Activated naive CD4-positive, alpha-beta T cell treated with anti-CD3 and anti-CD28 coated beads, Interleukin-2, amount 50 U/mL, for 72 hours (primary cell): ENCODE results near the gene FRYL. TPM values are rescaled to one million over a fixed set of nuclear protein-coding genes. Genes with fewer than 3 reads are reported as not detected.
"Not testable (repeated sequence)": the region's sequence is repeated elsewhere in the genome, so short reads cannot be mapped to it uniquely, and the experiment has no call there.

Experiments used
- ATAC-seq, 2 donors: fragments of 150-1000 bp; cut with Tn5 transposase; 2 replicates each; pipeline ENCODE4 v1.10.0; 2021; ENCODE audit warnings: mild to moderate bottlenecking in 2 of 2, moderate library complexity in 2 of 2
- DNase-seq, 2 donors: peaks; one replicate each; pipeline ENCODE4 v3.0.0; 2021 to 2022; ENCODE audit warnings: low spot score in 2 of 2
- H3K27ac Mint-ChIP-seq, 2 donors: one replicate each; pipeline ENCODE4 v1.8.0; 2022; ENCODE audit warnings: mild to moderate bottlenecking in 2 of 2, mixed read lengths in 2 of 2
- H3K36me3 Mint-ChIP-seq, 2 donors: one replicate each; pipeline ENCODE4 v1.8.0; 2022; ENCODE audit warnings: mixed read lengths in 2 of 2
- H3K9me3 Mint-ChIP-seq, 2 donors: one replicate each; pipeline ENCODE4 v1.8.0; 2022; ENCODE audit warnings: mixed read lengths in 2 of 2
- total RNA-seq, 2 donors: library from RNA; stranded (reverse); gene quantifications; one replicate each; pipeline ENCODE4 v1.2.3, GENCODE V29; 2022

The FRYL gene
- total RNA-seq, 2 donors from 2014 or later = 74.9 to 84.3 TPM

- ATAC-seq = peak; percentile 43 to 94
- Mint-ChIP-seq H3K36me3 (peaks cover 13 to 22% of the 10 kb centered on the region in 2 donors), H3K27ac (no peak overlapping the region), H3K9me3 (peaks cover 3% of the 10 kb centered on the region in 2 donors)
- no peak for DNase-seq
Measured at GRCh38 chr4:48665555-48666186, 114.4 kb downstream of the FRYL start.

- no peak for ATAC-seq
- Mint-ChIP-seq H3K27ac (no peak overlapping the region), H3K36me3 (peaks cover 13 to 19% of the 10 kb centered on the region in 2 donors), H3K9me3 (peaks cover 0 to 3% of the 10 kb centered on the region in 2 donors)
- DNase-seq = no peak
Measured at GRCh38 chr4:48664938-48665337, 115.1 kb downstream of the FRYL start.

GRCh38 chr4:48661391-48661790, 118.7 kb downstream of the FRYL start:
- H3K36me3 Mint-ChIP-seq = peaks cover 13 to 23% of the 10 kb centered on the region in 2 donors
- ATAC-seq (no peak), DNase-seq (no peak)
- peaks cover 3 to 4% of the 10 kb centered on the region in 2 donors for H3K9me3 Mint-ChIP-seq
- H3K27ac Mint-ChIP-seq = peak overlapping the region in 1 of 2 donors; percentile 39

GRCh38 chr4:48660347-48660746, 119.7 kb downstream of the FRYL start:
- H3K27ac Mint-ChIP-seq = no peak overlapping the region
- ATAC-seq = no peak
- peaks cover 13 to 23% of the 10 kb centered on the region in 2 donors for H3K36me3 Mint-ChIP-seq
- no peak for DNase-seq
- peaks cover 3 to 4% of the 10 kb centered on the region in 2 donors for H3K9me3 Mint-ChIP-seq

GRCh38 chr4:48654015-48654664, 125.9 kb downstream of the FRYL start:
- peaks cover 0 to 10% of the 10 kb centered on the region in 2 donors for H3K36me3 Mint-ChIP-seq
- ATAC-seq (peak in 1 of 2 donors; percentile 17), DNase-seq (no peak)
- peaks cover 0 to 6% of the 10 kb centered on the region in 2 donors for H3K9me3 Mint-ChIP-seq
- H3K27ac Mint-ChIP-seq = no peak overlapping the region

- Mint-ChIP-seq H3K9me3 (peaks cover 0 to 4% of the 10 kb centered on the region in 2 donors), H3K36me3 (peaks cover 0 to 6% of the 10 kb centered on the region in 2 donors), H3K27ac (no peak overlapping the region)
- ATAC-seq (peak in 1 of 2 donors; percentile 46), DNase-seq (no peak)
Measured at GRCh38 chr4:48653217-48654014, 126.7 kb downstream of the FRYL start.

- peak in 1 of 2 donors; percentile 59 for ATAC-seq
- DNase-seq = no peak
- Mint-ChIP-seq H3K36me3 (peaks cover 0 to 6% of the 10 kb centered on the region in 2 donors), H3K9me3 (peaks cover 0 to 4% of the 10 kb centered on the region in 2 donors), H3K27ac (no peak overlapping the region)
Measured at GRCh38 chr4:48651914-48652313, 128.2 kb downstream of the FRYL start.

- H3K36me3 Mint-ChIP-seq = peaks cover 0 to 6% of the 10 kb centered on the region in 2 donors
Measured at GRCh38 chr4:48649505-48649904, 130.6 kb downstream of the FRYL start.

GRCh38 chr4:48645225-48645794, 134.8 kb downstream of the FRYL start:
- no peak for DNase-seq
- Mint-ChIP-seq H3K27ac (no peak overlapping the region), H3K9me3 (no peaks in the 10 kb centered on the region), H3K36me3 (no peaks in the 10 kb centered on the region)
- ATAC-seq = no peak

More at GRCh38 chr4:48649505-48649904, 130.6 kb downstream of the FRYL start:
- ATAC-seq (no peak), DNase-seq (no peak)
- Mint-ChIP-seq H3K27ac (no peak overlapping the region), H3K9me3 (peaks cover 0 to 4% of the 10 kb centered on the region in 2 donors)

GRCh38 chr4:48642421-48643374, 137.4 kb downstream of the FRYL start:
- H3K36me3 Mint-ChIP-seq = peaks cover 0 to 17% of the 10 kb centered on the region in 2 donors
- H3K27ac Mint-ChIP-seq = no peak overlapping the region
- ATAC-seq (no peak), DNase-seq (no peak)
- no peaks in the 10 kb centered on the region for H3K9me3 Mint-ChIP-seq

- Mint-ChIP-seq H3K36me3 (peaks cover 0 to 17% of the 10 kb centered on the region in 2 donors), H3K27ac (no peak overlapping the region), H3K9me3 (no peaks in the 10 kb centered on the region)
- no peak for ATAC-seq
- no peak for DNase-seq
Measured at GRCh38 chr4:48641401-48641800, 138.7 kb downstream of the FRYL start.

GRCh38 chr4:48640699-48641098, 139.4 kb downstream of the FRYL start:
- Mint-ChIP-seq H3K9me3 (no peaks in the 10 kb centered on the region), H3K27ac (no peak overlapping the region), H3K36me3 (peaks cover 0 to 17% of the 10 kb centered on the region in 2 donors)
- DNase-seq = no peak
- no peak for ATAC-seq

- Mint-ChIP-seq H3K9me3 (no peaks in the 10 kb centered on the region), H3K36me3 (peaks cover 0 to 17% of the 10 kb centered on the region in 2 donors), H3K27ac (no peak overlapping the region)
- ATAC-seq (no peak), DNase-seq (no peak)
Measured at GRCh38 chr4:48640225-48640624, 139.9 kb downstream of the FRYL start.

GRCh38 chr4:48639807-48640206, 140.3 kb downstream of the FRYL start:
- H3K36me3 Mint-ChIP-seq = peaks cover 0 to 17% of the 10 kb centered on the region in 2 donors
- no peak overlapping the region for H3K27ac Mint-ChIP-seq
- DNase-seq = no peak
- H3K9me3 Mint-ChIP-seq = no peaks in the 10 kb centered on the region
- ATAC-seq = no peak

GRCh38 chr4:48638586-48638985, 141.5 kb downstream of the FRYL start:
- peaks cover 0 to 17% of the 10 kb centered on the region in 2 donors for H3K36me3 Mint-ChIP-seq
- not testable (repeated sequence) for DNase-seq, H3K9me3 Mint-ChIP-seq, ATAC-seq, H3K27ac Mint-ChIP-seq

GRCh38 chr4:48636911-48637310, 143.2 kb downstream of the FRYL start:
- DNase-seq = no peak
- no peaks in the 10 kb centered on the region for H3K9me3 Mint-ChIP-seq
- peaks cover 0 to 17% of the 10 kb centered on the region in 2 donors for H3K36me3 Mint-ChIP-seq
- no peak overlapping the region for H3K27ac Mint-ChIP-seq
- ATAC-seq = no peak
